A673 (cell line): Measurements from ENCODE around the gene MIEN1.

Source experiments
- EZH2 ChIP-seq: fragments of 200-600 bp; sonication (generic); IDR thresholded peaks from 2 replicates; pipeline ENCODE4 v1.6.1; 2017; ENCODE audit warnings: borderline replicate concordance, low read depth, mild to moderate bottlenecking, mixed read lengths, antibody characterized with exemption, low read length; ENCODE audit not compliant: poor library complexity, severe bottlenecking
- TF ChIP-seq, protein P1 (sequence below): fragments of 300-800, 200-600 bp; sonication (generic); conservative IDR thresholded peaks from 2 replicates; pipeline ENCODE4 v1.5.1; 2017; ENCODE audit warnings: low read depth, mild to moderate bottlenecking, antibody characterized with exemption, low read length, moderate library complexity, mixed read lengths

DNA sequence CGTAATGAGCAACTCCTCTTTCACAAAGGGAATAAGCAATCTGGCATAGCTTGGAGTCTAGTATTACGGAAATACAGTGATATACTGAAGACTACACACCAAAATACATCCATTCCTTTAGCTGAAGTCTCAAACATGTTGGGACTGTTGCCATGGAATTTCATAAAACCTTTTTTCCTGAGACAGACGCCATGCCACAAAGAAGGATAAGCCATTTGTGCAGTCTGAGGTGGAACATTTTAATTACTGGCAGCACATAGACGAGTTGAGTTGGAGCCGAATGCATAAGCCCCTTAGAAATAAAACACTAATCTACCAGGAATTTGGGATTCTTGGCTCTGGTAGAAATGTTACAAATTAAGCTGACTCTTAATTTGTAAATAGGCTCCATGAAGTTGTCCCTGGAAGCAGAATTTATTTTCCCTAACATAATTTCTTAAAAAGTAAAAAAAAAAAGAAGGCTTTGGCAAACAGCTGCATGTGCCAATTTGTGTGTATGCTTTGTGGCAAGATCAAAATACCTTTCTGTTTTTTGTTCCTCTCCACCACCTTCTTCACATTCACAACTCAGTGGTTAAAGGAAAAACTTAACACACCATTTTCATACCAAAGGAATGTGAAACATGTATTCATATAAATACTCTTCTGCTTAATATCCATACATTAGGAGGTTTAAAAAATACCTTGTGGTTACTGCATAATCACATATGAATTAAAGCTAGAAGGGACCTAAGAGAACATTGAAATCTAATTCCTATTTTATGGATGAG is 32.9 kb upstream of the MIEN1 start:
- TF ChIP-seq, protein P1, sequence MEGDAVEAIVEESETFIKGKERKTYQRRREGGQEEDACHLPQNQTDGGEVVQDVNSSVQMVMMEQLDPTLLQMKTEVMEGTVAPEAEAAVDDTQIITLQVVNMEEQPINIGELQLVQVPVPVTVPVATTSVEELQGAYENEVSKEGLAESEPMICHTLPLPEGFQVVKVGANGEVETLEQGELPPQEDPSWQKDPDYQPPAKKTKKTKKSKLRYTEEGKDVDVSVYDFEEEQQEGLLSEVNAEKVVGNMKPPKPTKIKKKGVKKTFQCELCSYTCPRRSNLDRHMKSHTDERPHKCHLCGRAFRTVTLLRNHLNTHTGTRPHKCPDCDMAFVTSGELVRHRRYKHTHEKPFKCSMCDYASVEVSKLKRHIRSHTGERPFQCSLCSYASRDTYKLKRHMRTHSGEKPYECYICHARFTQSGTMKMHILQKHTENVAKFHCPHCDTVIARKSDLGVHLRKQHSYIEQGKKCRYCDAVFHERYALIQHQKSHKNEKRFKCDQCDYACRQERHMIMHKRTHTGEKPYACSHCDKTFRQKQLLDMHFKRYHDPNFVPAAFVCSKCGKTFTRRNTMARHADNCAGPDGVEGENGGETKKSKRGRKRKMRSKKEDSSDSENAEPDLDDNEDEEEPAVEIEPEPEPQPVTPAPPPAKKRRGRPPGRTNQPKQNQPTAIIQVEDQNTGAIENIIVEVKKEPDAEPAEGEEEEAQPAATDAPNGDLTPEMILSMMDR = no peak
- no peak for TF ChIP-seq EZH2
